Activated naive CD4-positive, alpha-beta T cell treated with anti-CD3 and anti-CD28 coated beads, Interleukin-2, amount 50 U/mL, for 24 hours (primary cell): ENCODE results near the gene MYL7.

Experiments used
- H3K27ac Mint-ChIP-seq: one replicate; pipeline ENCODE4 v1.8.0; 2021; ENCODE audit warnings: mild to moderate bottlenecking, mixed read lengths
- H3K27me3 Mint-ChIP-seq: one replicate; pipeline ENCODE4 v1.8.0; 2021; ENCODE audit warnings: mixed read lengths
- H3K36me3 Mint-ChIP-seq: one replicate; pipeline ENCODE4 v1.8.0; 2021; ENCODE audit warnings: mixed read lengths
- H3K4me1 Mint-ChIP-seq: one replicate; pipeline ENCODE4 v1.8.0; 2021; ENCODE audit warnings: mixed read lengths
- H3K4me3 Mint-ChIP-seq: one replicate; pipeline ENCODE4 v1.8.0; 2021; ENCODE audit warnings: mild to moderate bottlenecking, mixed read lengths
- H3K9me3 Mint-ChIP-seq: one replicate; pipeline ENCODE4 v1.8.0; 2021; ENCODE audit warnings: mixed read lengths

The MYL7 gene

GRCh38 chr7:44104860-44105771 lies 36.0 kb downstream of the MYL7 start:
- H3K27ac Mint-ChIP-seq: peak overlapping the region; percentile 96
- peaks cover under 1% of the 10 kb centered on the region for H3K36me3 Mint-ChIP-seq
- H3K4me1 Mint-ChIP-seq: peaks cover 20% of the 10 kb centered on the region
- no peaks in the 10 kb centered on the region for H3K9me3 Mint-ChIP-seq
- no peaks in the 10 kb centered on the region for H3K27me3 Mint-ChIP-seq
- H3K4me3 Mint-ChIP-seq: peak overlapping the region; percentile 85

- Mint-ChIP-seq H3K36me3 (no peaks in the 10 kb centered on the region), H3K4me3 (peak within 1 kb of the TSS; percentile 85), H3K27ac (peak within 1 kb of the TSS; percentile 77), H3K4me1 (peaks cover 20% of the 10 kb centered on the region), H3K9me3 (no peaks in the 10 kb centered on the region), H3K27me3 (no peaks in the 10 kb centered on the region)
Observed at GRCh38 chr7:44103923-44104859, 36.9 kb downstream of the MYL7 start, which contains the start of gene AEBP1. Gene AEBP1 (plus strand): TSS chr7:44104345. CDS start chr7:44104666, 321 bp downstream.

- Mint-ChIP-seq H3K9me3 (no peaks in the 10 kb centered on the region), H3K27ac (no peak overlapping the region), H3K27me3 (no peaks in the 10 kb centered on the region), H3K36me3 (no peaks in the 10 kb centered on the region), H3K4me3 (peak overlapping the region; percentile 77), H3K4me1 (peaks cover 20% of the 10 kb centered on the region)
Observed at GRCh38 chr7:44103566-44103922, 37.6 kb downstream of the MYL7 start.

GRCh38 chr7:44102846-44103565 lies 38.1 kb downstream of the MYL7 start:
- no peaks in the 10 kb centered on the region for H3K9me3 Mint-ChIP-seq
- H3K27me3 Mint-ChIP-seq: no peaks in the 10 kb centered on the region
- H3K4me3 Mint-ChIP-seq: peak overlapping the region; percentile 77
- H3K4me1 Mint-ChIP-seq: peaks cover 20% of the 10 kb centered on the region
- no peaks in the 10 kb centered on the region for H3K36me3 Mint-ChIP-seq
- no peak overlapping the region for H3K27ac Mint-ChIP-seq

- no peaks in the 10 kb centered on the region for H3K27me3 Mint-ChIP-seq
- H3K27ac Mint-ChIP-seq: peak overlapping the region; percentile 59
- peak overlapping the region; percentile 20 for H3K4me3 Mint-ChIP-seq
- no peaks in the 10 kb centered on the region for H3K36me3 Mint-ChIP-seq
- no peaks in the 10 kb centered on the region for H3K9me3 Mint-ChIP-seq
- peaks cover 20% of the 10 kb centered on the region for H3K4me1 Mint-ChIP-seq
Observed at GRCh38 chr7:44101966-44102845, 38.9 kb downstream of the MYL7 start.

GRCh38 chr7:44101303-44101965 lies 39.7 kb downstream of the MYL7 start:
- H3K4me1 Mint-ChIP-seq: peaks cover 27% of the 10 kb centered on the region
- no peaks in the 10 kb centered on the region for H3K9me3 Mint-ChIP-seq
- no peaks in the 10 kb centered on the region for H3K36me3 Mint-ChIP-seq
- no peak overlapping the region for H3K27ac Mint-ChIP-seq
- H3K27me3 Mint-ChIP-seq: no peaks in the 10 kb centered on the region
- H3K4me3 Mint-ChIP-seq: no peak overlapping the region

GRCh38 chr7:44100458-44101302 lies 40.5 kb downstream of the MYL7 start:
- H3K4me1 Mint-ChIP-seq: peaks cover 20% of the 10 kb centered on the region
- H3K27ac Mint-ChIP-seq: no peak overlapping the region
- H3K4me3 Mint-ChIP-seq: no peak overlapping the region
- no peaks in the 10 kb centered on the region for H3K36me3 Mint-ChIP-seq
- H3K27me3 Mint-ChIP-seq: no peaks in the 10 kb centered on the region
- H3K9me3 Mint-ChIP-seq: no peaks in the 10 kb centered on the region

GRCh38 chr7:44099669-44100068 lies 41.5 kb downstream of the MYL7 start:
- Mint-ChIP-seq H3K27me3 (no peaks in the 10 kb centered on the region), H3K4me3 (no peak overlapping the region), H3K4me1 (peaks cover 13% of the 10 kb centered on the region), H3K27ac (no peak overlapping the region), H3K36me3 (no peaks in the 10 kb centered on the region), H3K9me3 (no peaks in the 10 kb centered on the region)

GRCh38 chr7:44098092-44099068 lies 42.8 kb downstream of the MYL7 start:
- Mint-ChIP-seq H3K36me3 (no peaks in the 10 kb centered on the region), H3K4me1 (peaks cover 11% of the 10 kb centered on the region), H3K9me3 (no peaks in the 10 kb centered on the region), H3K27ac (no peak overlapping the region), H3K4me3 (no peak overlapping the region), H3K27me3 (no peaks in the 10 kb centered on the region)

- no peak overlapping the region for H3K27ac Mint-ChIP-seq
- no peaks in the 10 kb centered on the region for H3K27me3 Mint-ChIP-seq
- H3K4me1 Mint-ChIP-seq: peaks cover 8% of the 10 kb centered on the region
- H3K9me3 Mint-ChIP-seq: no peaks in the 10 kb centered on the region
- H3K4me3 Mint-ChIP-seq: no peak overlapping the region
- no peaks in the 10 kb centered on the region for H3K36me3 Mint-ChIP-seq
Observed at GRCh38 chr7:44097064-44097932, 43.8 kb downstream of the MYL7 start.

GRCh38 chr7:44096326-44096881 lies 44.7 kb downstream of the MYL7 start:
- no peaks in the 10 kb centered on the region for H3K9me3 Mint-ChIP-seq
- no peaks in the 10 kb centered on the region for H3K36me3 Mint-ChIP-seq
- peaks cover 8% of the 10 kb centered on the region for H3K4me1 Mint-ChIP-seq
- H3K4me3 Mint-ChIP-seq: no peak overlapping the region
- no peaks in the 10 kb centered on the region for H3K27me3 Mint-ChIP-seq
- H3K27ac Mint-ChIP-seq: peak overlapping the region; percentile 46
